Prostate gland (tissue), 2 donors: Measurements from ENCODE around the gene SEC24C. TPM values are rescaled to one million over a fixed set of nuclear protein-coding genes. Genes with fewer than 3 reads are reported as not detected.

Experiments used
- DNase-seq: peaks from one replicate; pipeline ENCODE4 v3.0.0-alpha.2; 2019; ENCODE audit warnings: low spot score
- H3K27ac ChIP-seq, 2 donors: fragments of 200-600 bp; sonication (generic); 2 replicates each; pipeline ENCODE4 v1.5.1; 2017 to 2019
- H3K27me3 ChIP-seq: fragments of 200-600 bp; sonication (generic); replicated peaks from 2 replicates; pipeline ENCODE4 v1.5.1; 2019; ENCODE audit not compliant: insufficient read depth
- H3K36me3 ChIP-seq, 2 donors: fragments of 200-600 bp; sonication (generic); 1 replicate in 1 of 2; 2 replicates in 1 of 2; pipeline versions ENCODE4 v1.5.1 to v1.8.1; 2017 to 2019
- H3K4me1 ChIP-seq: fragments of 200-600 bp; sonication (generic); replicated peaks from 2 replicates; pipeline ENCODE4 v1.5.1; 2019
- H3K4me3 ChIP-seq, 2 donors: fragments of 200-600 bp; sonication (generic); 2 replicates each; pipeline ENCODE4 v1.5.1; 2017 to 2019
- H3K9me3 ChIP-seq: fragments of 200-600 bp; sonication (generic); 2 replicates; pipeline ENCODE4 v1.5.1; 2017
- CTCF ChIP-seq, 4 experiments: fragments of 200-600 bp in 2 of 4; fragments of 450-650 bp in 2 of 4; sonication (generic) in 2 of 4; IDR thresholded peaks; 1 replicate in 3 of 4; 2 replicates in 1 of 4; pipeline ENCODE4 v1.5.1; 2016 to 2019; ENCODE audit warnings: antibody characterized with exemption in 4 of 4, mild to moderate bottlenecking in 2 of 4, moderate library complexity in 2 of 4
- POLR2A ChIP-seq: fragments of 450-650 bp; IDR thresholded peaks from one replicate; pipeline ENCODE4 v1.6.1; 2016; ENCODE audit warnings: antibody characterized with exemption, mild to moderate bottlenecking
- POLR2AphosphoS5 ChIP-seq: sonication (generic); formaldehyde crosslinking; IDR thresholded peaks from one replicate; pipeline ENCODE4 v1.6.1; 2017; ENCODE audit warnings: antibody characterized with exemption
- WGBS: methylation state at CpG from one replicate; pipeline ENCODE4 v1.1.5; 2018; 5-methylcytosine and 5-hydroxymethylcytosine counted together
- intact Hi-C: fragments of 100-400 bp; cut with DNase I; formaldehyde crosslinking; loops from one replicate; pipeline ENCODE4 v1.14.2; 2022
- total RNA-seq, 2 donors: library from RNA; depleted of rRNA; stranded (reverse); fragments of >200 nt; gene quantifications; one replicate each; pipeline ENCODE4 v1.1.0, GENCODE V29; 2016

SEC24C gene
- total RNA-seq, 2 donors from 2014 or later: 80.7 to 87.6 TPM

GRCh38 chr10:73806176-73806950 is 62.2 kb downstream of the SEC24C start:
- intact Hi-C loops: no loop called here
- peaks cover 6% of the 10 kb centered on the region for H3K4me1 ChIP-seq
- H3K4me3 ChIP-seq: no peak overlapping the region
- no peak for DNase-seq
- no peaks in the 10 kb centered on the region for H3K27me3 ChIP-seq
- H3K27ac ChIP-seq: no peak overlapping the region
- no peak for TF ChIP-seq POLR2A
- no peak for TF ChIP-seq POLR2AphosphoS5
- TF ChIP-seq CTCF (IDR thresholded peaks at IDR 0.05): no peak
- H3K36me3 ChIP-seq: peaks cover under 1 to 20% of the 10 kb centered on the region in 2 donors
- no peaks in the 10 kb centered on the region for H3K9me3 ChIP-seq
- WGBS: 94% methylated on average over 14 of the region's 14 CpGs

- no peaks in the 10 kb centered on the region for H3K27me3 ChIP-seq
- TF ChIP-seq CTCF (IDR thresholded peaks at IDR 0.05) (no peak), POLR2AphosphoS5 (no peak), POLR2A (no peak)
- WGBS: 93% methylated on average over 14 of the region's 14 CpGs
Observed at GRCh38 chr10:73807471-73807870, 63.3 kb downstream of the SEC24C start.

GRCh38 chr10:73808021-73808815 is 64.0 kb downstream of the SEC24C start:
- Histone ChIP-seq H3K9me3 (no peaks in the 10 kb centered on the region), H3K27ac (no peak overlapping the region), H3K36me3 (peaks cover 0 to 20% of the 10 kb centered on the region in 2 donors), H3K4me1 (peaks cover under 1% of the 10 kb centered on the region), H3K27me3 (no peaks in the 10 kb centered on the region), H3K4me3 (no peak overlapping the region)
- no peak for DNase-seq
- WGBS: 88% methylated on average over 12 of the region's 16 CpGs
- no peak for TF ChIP-seq POLR2A
- no peak for TF ChIP-seq CTCF (IDR thresholded peaks at IDR 0.05)
- TF ChIP-seq POLR2AphosphoS5: no peak
- intact Hi-C loops: no loop called here

More at GRCh38 chr10:73807471-73807870, 63.3 kb downstream of the SEC24C start:
- no peak overlapping the region for H3K4me3 ChIP-seq
- DNase-seq: no peak
- H3K9me3 ChIP-seq: no peaks in the 10 kb centered on the region
- peaks cover 6% of the 10 kb centered on the region for H3K4me1 ChIP-seq
- H3K27ac ChIP-seq: no peak overlapping the region
- peaks cover 0 to 20% of the 10 kb centered on the region in 2 donors for H3K36me3 ChIP-seq
- intact Hi-C loops: no loop called here

GRCh38 chr10:73809061-73809818 is 65.1 kb downstream of the SEC24C start:
- DNase-seq: no peak
- Histone ChIP-seq H3K4me1 (no peaks in the 10 kb centered on the region), H3K9me3 (no peaks in the 10 kb centered on the region), H3K27ac (no peak overlapping the region), H3K36me3 (peaks cover 0 to 20% of the 10 kb centered on the region in 2 donors), H3K27me3 (no peaks in the 10 kb centered on the region), H3K4me3 (no peak overlapping the region)
- intact Hi-C loops: no loop called here
- no peak for TF ChIP-seq POLR2A
- TF ChIP-seq POLR2AphosphoS5: no peak
- TF ChIP-seq CTCF (IDR thresholded peaks at IDR 0.05): no peak
- 72% methylated on average over 5 of the region's 5 CpGs for WGBS
